NCI-H1930 (cell line): ENCODE data around the gene CDH24.
"Not testable (repeated sequence)": the region's sequence is repeated elsewhere in the genome, so short reads cannot be mapped to it uniquely, and the experiment has no call there.

Experiments
- DNase-seq, 2 experiments: peaks; one replicate each; lab custom pipeline; 2025; lab: John Stamatoyannopoulos, UW

The CDH24 gene

GRCh38 chr14:23020143-23021128 lies 36.9 kb downstream of the CDH24 start:
- DNase-seq = no peak

- DNase-seq = no peak
Observed at GRCh38 chr14:23018107-23018506, 39.2 kb downstream of the CDH24 start.

- DNase-seq = no peak
Observed at GRCh38 chr14:23017091-23017490, 40.2 kb downstream of the CDH24 start.

GRCh38 chr14:23015618-23016017 lies 41.7 kb downstream of the CDH24 start:
- no peak for DNase-seq

GRCh38 chr14:23013749-23014054 lies 43.6 kb downstream of the CDH24 start:
- not testable (repeated sequence) for DNase-seq

- no peak for DNase-seq
Observed at GRCh38 chr14:23013054-23013748, 44.1 kb downstream of the CDH24 start.

- peak; percentile 44 to 75 for DNase-seq
Observed at GRCh38 chr14:23009939-23010726, 47.2 kb downstream of the CDH24 start, which contains the start of gene C14orf93. Gene C14orf93 (minus strand): TSS chr14:23010143. CDS start chr14:22999023, 11,120 bp downstream.

- DNase-seq = peak in 1 of 2 experiments; percentile 18
Observed at GRCh38 chr14:23009483-23009938, 47.8 kb downstream of the CDH24 start.

GRCh38 chr14:23008831-23009230 lies 48.5 kb downstream of the CDH24 start:
- peak in 1 of 2 experiments; percentile 9 for DNase-seq

- peak; percentile 96 for DNase-seq
Observed at GRCh38 chr14:23006544-23007419, 50.5 kb downstream of the CDH24 start.

GRCh38 chr14:23006188-23006534 lies 51.2 kb downstream of the CDH24 start:
- no peak for DNase-seq

- DNase-seq = no peak
Observed at GRCh38 chr14:23005451-23006187, 51.7 kb downstream of the CDH24 start.

GRCh38 chr14:23004274-23004673 lies 53.0 kb downstream of the CDH24 start:
- DNase-seq = not testable (repeated sequence)

- DNase-seq = no peak
Observed at GRCh38 chr14:23002592-23002991, 54.7 kb downstream of the CDH24 start.

- DNase-seq = no peak
Observed at GRCh38 chr14:23000860-23001259, 56.5 kb downstream of the CDH24 start.

- DNase-seq = no peak
Observed at GRCh38 chr14:22998329-22999012, 58.8 kb downstream of the CDH24 start.

GRCh38 chr14:22997676-22998323 lies 59.5 kb downstream of the CDH24 start:
- no peak for DNase-seq
